Panc1 (cell line): ENCODE measurements around the gene FAM227B. TPM values are rescaled to one million over a fixed set of nuclear protein-coding genes. Genes with fewer than 3 reads are reported as not detected.

Source experiments
- ATAC-seq: fragments of 200-7000 bp; cut with Tn5 transposase; 2 replicates; pipeline ENCODE4 v1.9.1; 2020; ENCODE audit warnings: mild to moderate bottlenecking, moderate library complexity
- BruUV-seq: library from RNA; stranded (reverse); fragments of 400-500 nt; replicated peaks from 2 replicates; lab custom pipeline; 2021; lab: Mats Ljungman, UMichigan
- CTCF ChIA-PET: fragments of 300-600 bp; sonication (Branson Sonifier 250); formaldehyde crosslinking; loops from one replicate; lab custom pipeline; 2022; ENCODE audit warnings: antibody characterized with exemption; lab: Charles Lee
- POLR2A ChIA-PET: fragments of 300-600 bp; sonication (Branson Sonifier 250); formaldehyde crosslinking; loops from one replicate; lab custom pipeline; 2022; ENCODE audit warnings: antibody characterized with exemption; lab: Charles Lee
- DNase-seq: peaks from one replicate; pipeline ENCODE4 v3.0.0-alpha.2; 2010; ENCODE audit warnings: low read depth, low spot score
- H3K27ac ChIP-seq: 2 replicates; pipeline ENCODE4 v1.5.1; 2011; ENCODE audit warnings: mild to moderate bottlenecking, low read length, inconsistent platforms
- H3K27me3 ChIP-seq: fragments of 200-500 bp; sonication (Bioruptor generic); 2 replicates; pipeline ENCODE4 v1.6.0; 2014; ENCODE audit warnings: low read length, inconsistent platforms; ENCODE audit not compliant: control insufficient read depth, insufficient read depth
- H3K36me3 ChIP-seq: fragments of 200-500 bp; sonication (Bioruptor generic); 2 replicates; pipeline ENCODE4 v1.5.1; 2014; ENCODE audit warnings: inconsistent platforms, mild to moderate bottlenecking, low read length, moderate library complexity; ENCODE audit not compliant: control insufficient read depth, insufficient read depth
- H3K4me1 ChIP-seq: 2 replicates; pipeline ENCODE4 v1.5.1; 2011; ENCODE audit warnings: inconsistent platforms, mild to moderate bottlenecking, low read length, moderate library complexity; ENCODE audit not compliant: control insufficient read depth, insufficient read depth
- H3K4me3 ChIP-seq, 2 experiments: 2 replicates each; pipeline ENCODE4 v1.5.1; 2011 to 2012; ENCODE audit warnings: low read depth in 2 of 2, low read length in 2 of 2, mild to moderate bottlenecking in 2 of 2, inconsistent platforms in 1 of 2, moderate library complexity in 1 of 2
- H3K9me3 ChIP-seq: fragments of 200-500 bp; sonication (Bioruptor generic); 2 replicates; pipeline ENCODE4 v1.5.1; 2014; ENCODE audit warnings: low read depth, mild to moderate bottlenecking, inconsistent platforms, low read length, moderate library complexity; ENCODE audit not compliant: control insufficient read depth, insufficient read depth
- POLR2AphosphoS5 ChIP-seq: IDR thresholded peaks from 2 replicates; pipeline ENCODE4 v1.6.1; 2012; ENCODE audit warnings: mild to moderate bottlenecking, low read depth, low read length, moderate library complexity
- SIN3A ChIP-seq: IDR thresholded peaks from 2 replicates; pipeline ENCODE4 v1.6.1; 2012; ENCODE audit warnings: low read depth, mild to moderate bottlenecking, low read length, moderate library complexity, borderline replicate concordance; ENCODE audit not compliant: insufficient read depth
- TCF7L2 ChIP-seq: IDR thresholded peaks from 2 replicates; pipeline ENCODE4 v1.6.1; 2011; ENCODE audit warnings: mild to moderate bottlenecking, low read depth, low read length, inconsistent platforms
- in situ Hi-C: cut with HindIII; loops from 2 replicates; pipeline ENCODE4 v1.10.0; 2016; ENCODE audit warnings: low sequenced_read_pairs, low pct_unique_long_range_greater_than_20kb
- intact Hi-C: fragments of 100-400 bp; cut with micrococcal nuclease; formaldehyde crosslinking; loops from one replicate; pipeline ENCODE4 v1.10.0; 2022; ENCODE audit not compliant: unreplicated experiment
- total RNA-seq: library from RNA; stranded (reverse); gene quantifications from one replicate; pipeline ENCODE4 v1.2.1, GENCODE V29; 2021; ENCODE audit not compliant: unreplicated experiment
- TF ChIP-seq, protein P1 (sequence below): fragments of 450-650 bp; IDR thresholded peaks from 2 replicates; pipeline ENCODE4 v1.5.1; 2017; ENCODE audit warnings: mild to moderate bottlenecking
- TF ChIP-seq, protein P2 (sequence below), 2 experiments: IDR thresholded peaks; 2 replicates each; pipeline ENCODE4 v1.6.1; 2011 to 2012; ENCODE audit warnings: low read depth in 2 of 2, control low read depth in 1 of 2, low read length in 1 of 2, mild to moderate bottlenecking in 1 of 2, moderate library complexity in 1 of 2; ENCODE audit not compliant: insufficient read depth in 1 of 2

Gene FAM227B
- total RNA-seq, 1 experiment from 2014 or later: 1.2 TPM

DNA sequence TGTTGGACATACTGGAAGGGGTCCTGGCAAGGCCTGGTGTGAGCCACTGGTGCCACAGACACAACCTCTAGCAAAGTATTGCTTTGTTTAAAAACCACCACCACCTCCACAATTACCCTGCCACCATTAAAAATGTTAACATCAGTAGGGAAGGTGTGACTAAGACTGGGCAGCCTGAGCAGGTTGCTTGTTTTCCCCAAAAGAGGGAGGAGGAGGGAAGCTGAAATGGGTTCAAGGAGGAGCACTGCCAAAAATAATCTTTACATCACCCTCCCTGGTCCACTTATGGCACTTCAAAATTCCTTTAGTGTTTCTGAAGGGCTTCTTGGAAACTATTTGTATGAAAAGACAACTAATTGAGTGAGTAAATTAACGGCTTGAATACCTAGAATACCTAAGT lies 297.4 kb downstream of the FAM227B start:
- no peaks in the 10 kb centered on the region for H3K27me3 ChIP-seq
- H3K36me3 ChIP-seq: no peaks in the 10 kb centered on the region; the same call in 1 of the 2 replicates
- intact Hi-C loops: no loop called here
- no peak overlapping the region for H3K27ac ChIP-seq
- H3K9me3 ChIP-seq: no peaks in the 10 kb centered on the region
- H3K4me1 ChIP-seq: no peaks in the 10 kb centered on the region
- no TSS peak for BruUV-seq
- TF ChIP-seq POLR2AphosphoS5 (no peak), TCF7L2 (no peak), SIN3A (no peak)
- TF ChIP-seq, protein P1, sequence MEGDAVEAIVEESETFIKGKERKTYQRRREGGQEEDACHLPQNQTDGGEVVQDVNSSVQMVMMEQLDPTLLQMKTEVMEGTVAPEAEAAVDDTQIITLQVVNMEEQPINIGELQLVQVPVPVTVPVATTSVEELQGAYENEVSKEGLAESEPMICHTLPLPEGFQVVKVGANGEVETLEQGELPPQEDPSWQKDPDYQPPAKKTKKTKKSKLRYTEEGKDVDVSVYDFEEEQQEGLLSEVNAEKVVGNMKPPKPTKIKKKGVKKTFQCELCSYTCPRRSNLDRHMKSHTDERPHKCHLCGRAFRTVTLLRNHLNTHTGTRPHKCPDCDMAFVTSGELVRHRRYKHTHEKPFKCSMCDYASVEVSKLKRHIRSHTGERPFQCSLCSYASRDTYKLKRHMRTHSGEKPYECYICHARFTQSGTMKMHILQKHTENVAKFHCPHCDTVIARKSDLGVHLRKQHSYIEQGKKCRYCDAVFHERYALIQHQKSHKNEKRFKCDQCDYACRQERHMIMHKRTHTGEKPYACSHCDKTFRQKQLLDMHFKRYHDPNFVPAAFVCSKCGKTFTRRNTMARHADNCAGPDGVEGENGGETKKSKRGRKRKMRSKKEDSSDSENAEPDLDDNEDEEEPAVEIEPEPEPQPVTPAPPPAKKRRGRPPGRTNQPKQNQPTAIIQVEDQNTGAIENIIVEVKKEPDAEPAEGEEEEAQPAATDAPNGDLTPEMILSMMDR: no peak
- TF ChIP-seq, protein P2, sequence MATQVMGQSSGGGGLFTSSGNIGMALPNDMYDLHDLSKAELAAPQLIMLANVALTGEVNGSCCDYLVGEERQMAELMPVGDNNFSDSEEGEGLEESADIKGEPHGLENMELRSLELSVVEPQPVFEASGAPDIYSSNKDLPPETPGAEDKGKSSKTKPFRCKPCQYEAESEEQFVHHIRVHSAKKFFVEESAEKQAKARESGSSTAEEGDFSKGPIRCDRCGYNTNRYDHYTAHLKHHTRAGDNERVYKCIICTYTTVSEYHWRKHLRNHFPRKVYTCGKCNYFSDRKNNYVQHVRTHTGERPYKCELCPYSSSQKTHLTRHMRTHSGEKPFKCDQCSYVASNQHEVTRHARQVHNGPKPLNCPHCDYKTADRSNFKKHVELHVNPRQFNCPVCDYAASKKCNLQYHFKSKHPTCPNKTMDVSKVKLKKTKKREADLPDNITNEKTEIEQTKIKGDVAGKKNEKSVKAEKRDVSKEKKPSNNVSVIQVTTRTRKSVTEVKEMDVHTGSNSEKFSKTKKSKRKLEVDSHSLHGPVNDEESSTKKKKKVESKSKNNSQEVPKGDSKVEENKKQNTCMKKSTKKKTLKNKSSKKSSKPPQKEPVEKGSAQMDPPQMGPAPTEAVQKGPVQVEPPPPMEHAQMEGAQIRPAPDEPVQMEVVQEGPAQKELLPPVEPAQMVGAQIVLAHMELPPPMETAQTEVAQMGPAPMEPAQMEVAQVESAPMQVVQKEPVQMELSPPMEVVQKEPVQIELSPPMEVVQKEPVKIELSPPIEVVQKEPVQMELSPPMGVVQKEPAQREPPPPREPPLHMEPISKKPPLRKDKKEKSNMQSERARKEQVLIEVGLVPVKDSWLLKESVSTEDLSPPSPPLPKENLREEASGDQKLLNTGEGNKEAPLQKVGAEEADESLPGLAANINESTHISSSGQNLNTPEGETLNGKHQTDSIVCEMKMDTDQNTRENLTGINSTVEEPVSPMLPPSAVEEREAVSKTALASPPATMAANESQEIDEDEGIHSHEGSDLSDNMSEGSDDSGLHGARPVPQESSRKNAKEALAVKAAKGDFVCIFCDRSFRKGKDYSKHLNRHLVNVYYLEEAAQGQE (IDR thresholded peaks at IDR 0.05; ENCODE audit: insufficient read depth in 1 of 2, low read depth in 2 of 2, low read length in 1 of 2): no peak
- in situ Hi-C loops: no loop called here
- POLR2A ChIA-PET: no interaction called here
- ATAC-seq (no peak), DNase-seq (no peak)
- CTCF ChIA-PET: no interaction called here
- no peak overlapping the region for H3K4me3 ChIP-seq

DNA sequence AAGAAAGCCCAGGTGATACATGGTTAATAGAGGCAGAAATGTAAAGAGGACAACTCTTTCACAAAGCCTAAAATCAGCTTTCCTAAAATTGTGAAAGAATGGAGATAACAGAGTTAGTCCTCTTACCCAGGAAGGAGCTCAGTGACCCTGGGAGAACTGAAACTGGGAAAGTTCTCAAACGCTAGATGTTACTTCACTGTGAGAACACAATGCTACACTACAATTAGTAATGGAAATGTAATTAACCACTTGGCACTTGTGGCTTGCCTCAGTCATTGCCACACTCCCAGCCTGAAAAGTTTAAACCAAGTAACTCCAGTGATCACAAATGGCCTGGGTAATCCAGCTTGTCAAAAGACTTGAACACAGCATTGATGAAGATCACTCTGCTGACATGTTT lies 300.3 kb downstream of the FAM227B start:
- no TSS peak for BruUV-seq
- ChIA-PET CTCF (no interaction called here), POLR2A (no interaction called here)
- no peak overlapping the region for H3K27ac ChIP-seq
- TF ChIP-seq, protein P1: no peak
- TF ChIP-seq, protein P2 (IDR thresholded peaks at IDR 0.05; ENCODE audit: insufficient read depth in 1 of 2, low read depth in 2 of 2, low read length in 1 of 2): no peak
- TF ChIP-seq POLR2AphosphoS5 (no peak), SIN3A (no peak), TCF7L2 (no peak)
- no peaks in the 10 kb centered on the region; the same call in 1 of the 2 replicates for H3K36me3 ChIP-seq
- DNase-seq (no peak), ATAC-seq (no peak)
- in situ Hi-C loops (no loop called here), intact Hi-C loops (no loop called here)
- H3K27me3 ChIP-seq: no peaks in the 10 kb centered on the region
- H3K9me3 ChIP-seq: no peaks in the 10 kb centered on the region
- H3K4me1 ChIP-seq: peaks cover under 1% of the 10 kb centered on the region; the same call in 1 of the 2 replicates
- no peak overlapping the region for H3K4me3 ChIP-seq
